Activated T-helper 17 cell treated with anti-CD3 and anti-CD28 coated beads, Interleukin-2, amount 50 U/mL, for 72 hours (primary cell): ENCODE results near the gene MEDAG. TPM values are rescaled to one million over a fixed set of nuclear protein-coding genes. Genes with fewer than 3 reads are reported as not detected.
A peak's percentile ranks its signal among the peaks of the same experiment; 100 is the strongest.
"Not testable (repeated sequence)": the region's sequence is repeated elsewhere in the genome, so short reads cannot be mapped to it uniquely, and the experiment has no call there.

Source experiments
- ATAC-seq: fragments of 150-1000 bp; cut with Tn5 transposase; replicated peaks from 2 replicates; pipeline ENCODE4 v1.10.0; 2021; ENCODE audit warnings: mild to moderate bottlenecking, moderate library complexity
- H3K27ac Mint-ChIP-seq: one replicate; pipeline ENCODE4 v1.8.0; 2022; ENCODE audit warnings: mixed read lengths
- H3K27me3 Mint-ChIP-seq: one replicate; pipeline ENCODE4 v1.8.0; 2022; ENCODE audit warnings: mixed read lengths
- H3K36me3 Mint-ChIP-seq: one replicate; pipeline ENCODE4 v1.8.0; 2022; ENCODE audit warnings: low read depth, mild to moderate bottlenecking, mixed read lengths
- H3K4me1 Mint-ChIP-seq: one replicate; pipeline ENCODE4 v1.8.0; 2022; ENCODE audit warnings: mixed read lengths
- H3K4me3 Mint-ChIP-seq: one replicate; pipeline ENCODE4 v1.8.0; 2022; ENCODE audit warnings: mild to moderate bottlenecking, mixed read lengths
- H3K9me3 Mint-ChIP-seq: one replicate; pipeline ENCODE4 v1.8.0; 2022; ENCODE audit warnings: mixed read lengths
- total RNA-seq, 2 donors: library from RNA; stranded (reverse); gene quantifications; one replicate each; pipeline ENCODE4 v1.2.3, GENCODE V29; 2022

Gene MEDAG
- total RNA-seq, 2 donors from 2014 or later = 0.21 TPM; not detected in 1

DNA sequence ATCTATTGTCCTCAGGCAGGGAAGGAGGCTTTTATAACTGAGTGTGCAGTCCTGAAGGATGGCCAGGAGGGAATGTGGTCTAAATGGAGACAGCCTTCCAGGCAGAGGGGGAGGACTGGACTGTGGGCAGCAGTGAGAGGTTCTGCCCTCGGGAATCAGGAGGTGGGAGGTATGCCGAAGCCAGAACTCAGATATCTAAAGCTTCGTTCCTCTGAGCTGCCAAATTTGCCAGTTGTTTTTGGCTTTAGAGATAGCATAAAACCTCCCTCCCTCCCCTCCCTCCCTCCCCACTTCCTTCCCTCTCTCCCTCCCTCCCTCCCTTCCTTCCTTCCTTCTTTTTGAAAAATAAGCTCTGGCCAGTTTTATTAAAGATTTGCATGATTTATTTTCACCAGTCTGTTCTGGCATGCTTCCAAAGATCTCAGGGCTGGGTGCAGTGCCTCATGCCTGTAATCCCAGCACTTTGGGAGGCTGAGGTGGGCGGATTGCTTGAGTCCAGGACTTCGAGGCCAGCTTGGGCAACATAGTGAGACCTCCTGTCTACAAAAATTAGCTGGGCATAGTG is 2.4 kb downstream of the MEDAG start:
- no peaks in the 10 kb centered on the region for H3K4me1 Mint-ChIP-seq
- H3K9me3 Mint-ChIP-seq = no peaks in the 10 kb centered on the region
- peaks cover 27% of the 10 kb centered on the region for H3K27me3 Mint-ChIP-seq
- no peak overlapping the region for H3K27ac Mint-ChIP-seq
- no peaks in the 10 kb centered on the region for H3K36me3 Mint-ChIP-seq
- no peak for ATAC-seq
- no peak overlapping the region for H3K4me3 Mint-ChIP-seq

DNA sequence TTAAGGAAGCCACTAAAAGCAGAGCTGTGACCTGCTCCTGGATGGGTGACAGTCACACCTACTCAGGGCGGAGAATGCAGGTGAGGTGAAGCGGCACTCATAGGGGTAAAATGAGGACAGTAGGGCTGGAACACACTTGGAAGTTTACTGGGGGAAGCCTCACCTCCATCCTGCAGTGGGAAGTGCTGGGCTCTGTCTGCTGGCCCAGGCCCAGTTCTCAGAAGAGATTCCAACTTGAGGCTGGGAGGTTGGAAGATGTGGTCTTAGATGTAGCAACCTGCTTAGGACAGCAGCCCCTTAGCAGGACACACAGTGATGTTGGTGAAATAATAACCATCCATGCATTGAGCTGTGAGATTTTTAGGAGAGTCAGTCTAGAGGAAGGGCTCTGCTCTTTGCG is 4.6 kb downstream of the MEDAG start:
- ATAC-seq = no peak
- no peaks in the 10 kb centered on the region for H3K4me1 Mint-ChIP-seq
- H3K9me3 Mint-ChIP-seq = no peaks in the 10 kb centered on the region
- H3K27ac Mint-ChIP-seq = no peak overlapping the region
- H3K36me3 Mint-ChIP-seq = no peaks in the 10 kb centered on the region
- H3K4me3 Mint-ChIP-seq = no peak overlapping the region
- H3K27me3 Mint-ChIP-seq = peaks cover 20% of the 10 kb centered on the region

DNA sequence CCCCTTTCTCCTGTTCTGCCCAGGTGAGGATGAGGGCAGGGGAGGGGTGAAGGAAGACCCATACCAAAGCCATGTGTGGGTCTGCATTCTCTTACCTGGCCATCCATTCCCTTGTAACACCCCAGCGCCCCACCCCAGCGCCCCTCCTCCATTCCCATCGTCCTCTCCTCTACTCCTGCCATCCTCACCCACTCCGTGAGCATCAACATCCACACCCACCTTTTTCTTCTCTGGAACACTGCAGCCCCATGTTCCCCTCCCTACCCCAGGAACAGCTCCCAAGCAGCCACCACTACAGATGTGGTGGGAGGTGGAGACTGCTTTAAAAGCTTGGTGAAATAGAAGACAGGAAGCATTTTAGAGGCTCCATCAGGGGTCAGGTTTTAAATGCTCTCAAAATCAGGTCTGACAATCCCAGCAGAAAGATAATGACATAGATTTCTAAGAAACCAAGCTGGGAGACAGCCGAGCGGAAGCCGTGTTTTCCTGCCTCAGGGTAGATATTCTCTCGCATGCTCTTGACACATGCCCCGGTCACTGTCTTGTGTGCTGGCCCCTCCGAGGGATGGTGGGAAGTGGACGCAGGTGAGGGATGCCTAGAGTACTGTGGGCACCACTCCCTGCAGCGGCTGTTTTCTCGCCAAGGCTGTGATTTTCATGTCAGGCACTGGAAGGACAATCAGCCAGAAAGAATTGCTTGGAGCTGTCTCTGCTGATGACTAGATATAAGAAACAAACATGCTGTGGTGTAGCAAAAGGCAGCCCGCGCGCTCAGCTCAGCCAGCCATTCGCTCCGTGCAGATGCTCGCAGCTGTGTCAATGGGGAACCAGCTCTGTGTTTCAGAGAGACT is 9.8 kb downstream of the MEDAG start:
- no peak overlapping the region for H3K27ac Mint-ChIP-seq
- peaks cover 24% of the 10 kb centered on the region for H3K27me3 Mint-ChIP-seq
- no peak for ATAC-seq
- no peaks in the 10 kb centered on the region for H3K36me3 Mint-ChIP-seq
- no peaks in the 10 kb centered on the region for H3K4me1 Mint-ChIP-seq
- H3K9me3 Mint-ChIP-seq = no peaks in the 10 kb centered on the region
- no peak overlapping the region for H3K4me3 Mint-ChIP-seq

DNA sequence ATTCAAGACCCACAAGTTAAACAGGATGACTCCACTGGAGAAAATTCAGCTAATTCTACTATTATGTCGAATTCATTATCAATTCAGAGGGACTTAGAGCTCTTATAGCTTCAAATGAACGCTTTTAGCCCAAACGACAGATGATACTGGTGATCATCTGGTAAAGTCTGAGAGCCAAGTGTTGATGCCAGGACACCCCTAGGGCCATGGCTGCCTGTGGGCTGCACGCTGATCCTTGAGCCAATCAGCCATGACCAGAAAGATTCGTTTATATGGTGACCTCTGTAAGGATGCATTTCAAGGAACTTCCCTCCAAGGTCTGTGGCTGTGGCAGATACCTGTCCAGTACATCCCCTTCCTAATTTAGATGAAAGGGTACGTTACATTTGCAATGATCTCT is 10.9 kb downstream of the MEDAG start:
- Mint-ChIP-seq H3K36me3 (no peaks in the 10 kb centered on the region), H3K27me3 (peaks cover 29% of the 10 kb centered on the region)

DNA sequence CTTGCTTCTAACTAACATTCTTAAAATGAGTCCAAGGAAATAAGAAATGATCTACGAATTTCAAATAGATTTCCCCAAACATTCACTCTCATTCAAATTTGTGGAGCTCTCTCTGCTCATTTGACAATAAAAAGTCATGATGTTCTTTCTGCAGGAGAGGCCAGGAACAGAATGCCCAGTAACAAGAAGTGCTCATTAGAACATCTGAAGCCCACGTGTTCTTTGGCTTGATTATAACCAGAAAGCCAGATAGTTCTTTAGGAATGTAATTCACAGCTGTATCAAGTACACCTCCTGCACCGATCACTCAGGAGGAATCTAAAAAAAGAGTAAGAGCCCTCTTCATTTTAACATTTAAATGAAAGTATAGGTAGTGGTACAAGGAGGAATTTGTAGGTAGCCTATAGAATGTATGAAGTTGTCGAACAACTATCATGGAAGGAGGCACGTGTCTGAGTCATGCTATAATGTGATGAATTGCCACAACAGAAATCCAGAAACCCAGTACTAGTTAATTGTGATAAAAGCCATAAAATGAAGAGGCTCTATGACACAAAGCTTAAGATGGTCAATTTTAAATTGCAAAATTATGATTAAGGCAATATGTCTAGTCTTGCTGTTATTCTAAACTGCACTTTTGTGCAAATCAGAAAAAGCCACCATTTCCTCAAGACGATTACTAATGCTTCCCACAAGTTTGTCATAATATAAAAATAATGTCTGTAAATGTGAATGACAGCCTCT is 12.8 kb downstream of the MEDAG start:
- no peak overlapping the region for H3K4me3 Mint-ChIP-seq
- ATAC-seq = no peak
- H3K27ac Mint-ChIP-seq = no peak overlapping the region
- H3K36me3 Mint-ChIP-seq = no peaks in the 10 kb centered on the region
- no peaks in the 10 kb centered on the region for H3K4me1 Mint-ChIP-seq
- no peaks in the 10 kb centered on the region for H3K9me3 Mint-ChIP-seq
- H3K27me3 Mint-ChIP-seq = peaks cover 33% of the 10 kb centered on the region

More for the DNA sequence above, 10.9 kb downstream of the MEDAG start:
- Mint-ChIP-seq H3K27ac (no peak overlapping the region), H3K4me1 (no peaks in the 10 kb centered on the region), H3K4me3 (no peak overlapping the region), H3K9me3 (no peaks in the 10 kb centered on the region)
- no peak for ATAC-seq

DNA sequence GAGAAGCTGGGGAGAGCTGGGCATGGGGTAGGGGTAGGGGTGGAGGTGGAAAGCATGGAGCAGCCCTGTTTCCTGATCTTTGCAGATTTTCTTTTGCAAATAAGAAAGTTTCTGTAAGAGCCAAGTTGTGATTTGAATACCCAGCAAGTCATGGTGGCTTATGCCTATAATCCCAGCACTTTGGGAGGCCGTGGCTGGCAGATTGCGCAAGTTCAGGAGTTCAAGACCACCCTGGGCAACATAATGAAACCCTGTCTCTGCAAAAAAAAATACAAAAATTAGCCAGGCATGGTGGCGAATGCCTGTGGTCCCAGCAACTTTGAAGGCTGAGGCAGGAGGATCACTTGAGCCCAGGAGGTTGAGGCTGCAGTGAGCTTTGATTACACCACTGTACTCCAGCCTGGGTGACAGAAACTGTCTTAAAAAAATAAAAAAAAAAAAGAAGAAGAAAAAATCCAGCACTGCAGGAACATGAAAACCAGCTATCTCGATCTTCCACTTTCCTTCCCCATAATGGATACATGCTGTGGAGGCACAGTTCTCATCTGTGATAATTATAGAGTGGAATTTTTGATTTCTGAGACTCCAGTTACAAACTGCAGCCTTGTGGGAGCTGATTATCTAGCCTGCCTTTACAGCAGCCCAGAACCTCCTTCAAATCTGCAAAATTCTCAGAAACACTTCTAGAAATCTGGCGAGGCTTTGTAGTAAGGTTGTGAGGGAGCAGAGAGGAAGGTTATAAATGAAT is 14.3 kb downstream of the MEDAG start:
- ATAC-seq = no peak
- Mint-ChIP-seq H3K36me3 (no peaks in the 10 kb centered on the region), H3K27me3 (peaks cover 24% of the 10 kb centered on the region)

DNA sequence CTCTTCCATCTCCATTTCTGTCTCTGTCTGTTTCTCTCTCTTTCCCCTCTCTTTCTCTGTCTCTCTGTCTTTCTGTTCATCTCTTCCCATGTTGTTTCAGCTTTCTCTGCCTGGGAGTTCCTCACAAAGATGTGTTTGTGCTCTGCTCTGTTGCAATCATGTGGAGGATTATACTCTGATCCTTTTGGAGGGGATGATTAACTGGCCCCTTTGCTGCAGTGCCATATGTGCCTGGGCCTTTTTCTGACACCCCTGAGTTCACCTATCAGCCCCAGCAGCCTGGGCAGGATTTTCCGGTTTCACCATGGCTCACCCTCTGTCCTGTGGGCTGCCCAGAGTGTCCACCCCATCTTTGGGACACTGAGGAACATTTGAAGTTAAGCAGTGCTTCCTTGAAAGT is 17.3 kb downstream of the MEDAG start:
- Mint-ChIP-seq H3K27ac (no peak overlapping the region), H3K9me3 (no peaks in the 10 kb centered on the region), H3K27me3 (peaks cover 11% of the 10 kb centered on the region)

More for the DNA sequence above, 14.3 kb downstream of the MEDAG start:
- Mint-ChIP-seq H3K27ac (no peak overlapping the region), H3K4me1 (peaks cover 1% of the 10 kb centered on the region), H3K9me3 (no peaks in the 10 kb centered on the region), H3K4me3 (no peak overlapping the region)

DNA sequence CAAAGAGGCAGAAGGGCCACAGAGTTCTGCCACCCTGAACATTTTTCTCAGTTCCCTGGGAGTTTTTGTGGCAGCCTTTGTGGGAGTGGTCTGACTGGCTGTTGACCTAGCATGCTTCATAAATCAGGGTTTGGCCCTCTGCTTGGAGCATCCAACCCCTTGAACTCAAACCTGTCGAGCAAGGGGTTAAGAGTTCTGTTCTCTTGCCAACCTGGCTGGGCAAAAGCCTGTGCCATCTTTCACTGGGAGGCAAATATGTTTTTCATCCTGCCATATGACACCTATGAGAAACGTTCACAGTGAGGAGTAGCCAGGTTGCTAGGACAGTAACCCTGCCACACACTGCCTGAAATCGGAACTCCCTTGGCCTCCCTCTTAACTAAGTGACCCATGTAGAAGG is 18.6 kb downstream of the MEDAG start:
- Mint-ChIP-seq H3K4me3 (no peak overlapping the region), H3K27me3 (peaks cover 17% of the 10 kb centered on the region), H3K36me3 (no peaks in the 10 kb centered on the region), H3K9me3 (no peaks in the 10 kb centered on the region), H3K27ac (no peak overlapping the region), H3K4me1 (peaks cover 5% of the 10 kb centered on the region)
- ATAC-seq = no peak

More for the DNA sequence above, 17.3 kb downstream of the MEDAG start:
- ATAC-seq = no peak
- H3K4me1 Mint-ChIP-seq = peaks cover 5% of the 10 kb centered on the region
- H3K4me3 Mint-ChIP-seq = no peak overlapping the region
- no peaks in the 10 kb centered on the region for H3K36me3 Mint-ChIP-seq

DNA sequence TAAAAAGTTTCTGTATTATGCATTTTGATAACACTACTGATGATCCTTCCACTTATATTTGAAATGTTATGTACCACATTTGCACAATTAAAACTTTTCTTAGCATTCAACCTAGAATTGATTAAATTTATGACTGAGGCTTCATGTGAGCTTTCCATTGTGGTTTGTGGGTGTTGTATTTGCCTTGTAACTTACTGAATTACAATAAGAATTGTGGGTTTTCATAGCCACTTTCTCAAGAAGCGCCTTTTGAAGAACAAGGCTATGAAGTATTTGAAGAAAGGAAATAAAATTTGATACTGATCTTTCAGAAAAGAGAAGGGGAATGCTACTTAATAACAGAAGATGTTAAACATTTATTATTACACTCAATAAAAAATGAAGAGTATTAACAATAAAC is 19.4 kb downstream of the MEDAG start:
- Mint-ChIP-seq H3K36me3 (no peaks in the 10 kb centered on the region), H3K27me3 (peaks cover 22% of the 10 kb centered on the region), H3K4me3 (no peak overlapping the region), H3K27ac (no peak overlapping the region), H3K4me1 (peaks cover 5% of the 10 kb centered on the region), H3K9me3 (no peaks in the 10 kb centered on the region)
- ATAC-seq = no peak

DNA sequence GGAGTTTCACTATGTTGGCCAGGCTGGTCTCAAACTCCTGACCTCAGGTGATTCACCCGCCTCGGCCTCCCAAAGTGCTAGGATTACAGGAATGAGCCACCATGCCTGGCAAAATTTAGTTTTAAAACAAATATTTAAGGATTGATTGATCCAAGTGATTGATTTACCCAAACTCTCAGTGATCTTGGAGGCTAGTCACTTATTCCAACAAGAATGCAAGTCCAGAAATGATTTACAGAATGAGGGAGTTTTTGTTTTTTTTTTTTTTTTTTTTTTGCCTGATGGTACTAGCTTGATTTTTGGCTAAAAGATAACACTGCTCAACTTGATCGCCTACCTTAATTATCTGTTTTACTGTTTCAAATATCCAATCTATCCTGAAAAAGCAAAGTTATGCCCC is 20.7 kb downstream of the MEDAG start:
- Mint-ChIP-seq H3K4me1 (peaks cover 5% of the 10 kb centered on the region), H3K9me3 (no peaks in the 10 kb centered on the region), H3K4me3 (no peak overlapping the region), H3K27me3 (peaks cover 25% of the 10 kb centered on the region), H3K36me3 (no peaks in the 10 kb centered on the region), H3K27ac (no peak overlapping the region)
- no peak for ATAC-seq

DNA sequence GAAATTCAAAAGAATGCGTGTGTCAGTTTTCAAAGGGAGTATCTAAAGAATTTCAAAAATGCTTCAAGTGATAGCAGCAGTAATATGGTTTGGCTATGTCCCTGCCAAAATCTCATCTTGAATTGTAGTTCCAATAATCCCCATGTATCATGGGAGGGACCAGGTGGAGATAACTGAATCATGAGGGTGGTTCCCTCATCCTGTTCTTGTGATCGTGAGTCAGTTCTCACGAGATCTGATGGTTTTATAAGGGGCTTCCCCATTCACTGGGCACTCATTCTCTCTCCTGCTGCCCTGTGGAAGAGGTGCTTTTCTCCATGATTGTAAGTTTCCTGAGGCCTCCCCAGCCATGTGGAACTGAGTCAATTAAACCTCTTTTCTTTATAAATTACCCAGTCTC is 21.1 kb downstream of the MEDAG start:
- not testable (repeated sequence) for H3K27ac Mint-ChIP-seq, H3K36me3 Mint-ChIP-seq, H3K4me3 Mint-ChIP-seq, H3K4me1 Mint-ChIP-seq, H3K9me3 Mint-ChIP-seq
- peaks cover 29% of the 10 kb centered on the region for H3K27me3 Mint-ChIP-seq
- ATAC-seq = peak; percentile 53

DNA sequence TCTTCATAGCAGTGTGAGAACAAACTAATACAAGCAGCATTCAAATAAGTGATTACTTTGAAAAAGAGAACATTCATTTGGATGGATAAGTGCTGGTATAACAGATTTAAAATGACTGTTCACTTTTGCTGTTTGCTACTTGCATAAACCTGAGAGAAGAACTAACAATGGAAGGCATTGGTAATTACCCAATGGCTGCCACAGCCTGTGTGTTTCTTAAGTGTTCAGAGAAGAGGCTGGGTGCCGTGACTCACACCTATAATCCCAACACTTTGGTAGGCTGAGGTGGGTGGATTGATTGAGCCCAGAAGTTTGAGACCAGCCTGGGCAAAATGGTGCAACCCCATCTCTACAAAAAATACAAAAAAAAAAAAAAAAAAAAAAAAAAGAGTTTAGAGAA is 21.5 kb downstream of the MEDAG start:
- Mint-ChIP-seq H3K4me1 (peaks cover 5% of the 10 kb centered on the region), H3K27ac (no peak overlapping the region), H3K4me3 (no peak overlapping the region), H3K27me3 (peaks cover 32% of the 10 kb centered on the region), H3K9me3 (no peaks in the 10 kb centered on the region), H3K36me3 (no peaks in the 10 kb centered on the region)
- ATAC-seq = peak; percentile 66

DNA sequence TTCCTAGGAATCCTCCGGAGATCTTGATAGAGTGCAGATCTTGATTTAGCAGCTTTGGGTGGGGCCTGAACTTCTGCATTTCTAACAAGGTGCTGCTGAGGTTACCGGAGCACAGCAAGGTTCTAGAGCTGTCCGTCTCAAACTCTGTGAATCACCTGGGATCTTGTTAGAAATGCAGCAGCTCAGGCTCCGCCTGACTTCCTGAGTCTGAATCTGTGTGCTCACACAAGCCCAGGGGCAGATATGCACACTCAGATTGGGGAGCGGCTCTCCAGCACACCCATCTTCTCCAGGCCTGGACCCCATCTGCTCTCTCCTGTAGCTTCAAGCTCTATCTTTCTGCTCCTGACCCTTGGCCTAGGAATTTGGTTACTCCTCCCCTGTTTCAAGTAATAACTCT is 22.9 kb downstream of the MEDAG start:
- H3K27me3 Mint-ChIP-seq = peaks cover 31% of the 10 kb centered on the region
- H3K27ac Mint-ChIP-seq = no peak overlapping the region
- H3K36me3 Mint-ChIP-seq = no peaks in the 10 kb centered on the region

More for the DNA sequence above, 22.9 kb downstream of the MEDAG start:
- no peak for ATAC-seq
- no peak overlapping the region for H3K4me3 Mint-ChIP-seq
- peaks cover 5% of the 10 kb centered on the region for H3K4me1 Mint-ChIP-seq
- H3K9me3 Mint-ChIP-seq = no peaks in the 10 kb centered on the region
